ENCODE measurements around the gene ZNF771.
A peak's percentile ranks its signal among the peaks of the same experiment; 100 is the strongest.
"Not testable (repeated sequence)": the region's sequence is repeated elsewhere in the genome, so short reads cannot be mapped to it uniquely, and the experiment has no call there.

ZNF771 gene

DNA sequence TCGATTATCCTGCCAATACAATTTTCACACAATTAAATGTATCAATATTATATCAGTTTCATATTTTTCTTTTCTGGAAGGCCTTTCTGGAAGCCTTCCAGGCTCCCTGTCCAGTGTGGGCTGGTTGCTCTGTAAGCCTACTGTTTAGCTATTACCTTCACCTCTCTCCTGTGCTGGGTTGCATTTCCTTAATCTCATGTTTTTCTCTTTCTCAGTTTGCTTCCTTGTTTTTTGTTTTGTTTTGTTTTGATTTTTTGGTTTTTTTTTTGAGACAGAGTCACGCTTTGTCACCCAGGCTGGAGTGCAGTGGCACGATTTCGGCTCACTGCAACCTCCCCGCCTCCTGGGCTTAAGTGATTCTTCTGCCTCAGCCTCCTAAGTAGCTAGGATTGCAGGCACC, 31.4 kb downstream of the ZNF771 start:
- no peak for FAIRE-seq

DNA sequence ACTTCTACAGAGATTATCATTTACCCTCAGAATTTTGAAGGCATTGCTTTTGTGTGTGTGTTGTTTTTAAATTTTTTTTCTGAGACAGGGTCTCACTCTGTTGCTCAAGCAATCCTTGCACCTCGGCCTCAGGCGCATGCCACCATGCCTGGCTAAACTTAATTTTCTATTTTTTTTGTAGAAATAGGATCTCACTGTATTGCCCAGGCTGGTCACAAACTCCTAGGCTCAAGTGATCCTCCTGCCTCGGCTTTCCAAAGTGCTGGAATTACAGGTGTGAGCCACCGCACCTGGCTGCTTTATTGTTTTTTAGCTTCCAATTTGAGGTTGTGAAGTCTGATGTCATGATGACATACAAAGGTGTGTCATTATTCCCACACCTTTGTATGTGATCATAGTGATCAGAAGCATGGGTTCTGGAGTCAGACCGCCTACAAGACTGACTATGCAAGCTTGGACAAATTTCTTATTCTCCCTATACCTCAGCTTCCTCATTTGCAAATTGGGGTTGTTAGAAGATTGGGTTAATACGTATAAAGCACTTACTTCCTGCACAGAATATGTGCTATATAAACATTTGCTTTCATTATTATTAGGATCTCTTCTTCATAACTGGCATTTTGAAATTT, 32.4 kb downstream of the ZNF771 start:
- no peak for FAIRE-seq

DNA sequence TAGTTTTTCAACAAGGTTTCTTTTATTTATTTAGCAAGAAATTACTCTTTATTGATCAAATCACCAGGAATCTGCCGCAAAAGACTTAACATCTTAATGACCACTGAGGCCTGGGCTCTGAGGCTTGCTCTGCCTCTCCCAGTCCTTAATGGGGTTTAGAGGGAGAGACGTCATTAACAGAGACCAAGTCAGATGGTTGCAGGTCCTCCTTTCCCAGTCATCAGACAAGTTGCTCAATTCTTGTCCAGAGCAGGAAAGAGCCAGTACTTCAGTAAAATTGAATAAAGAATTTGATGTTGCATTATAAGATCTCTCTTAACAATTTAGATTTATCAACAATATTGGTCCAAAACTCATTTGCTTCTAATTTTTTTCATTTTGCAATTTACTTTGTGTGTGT, 36.2 kb downstream of the ZNF771 start:
- no peak for FAIRE-seq

DNA sequence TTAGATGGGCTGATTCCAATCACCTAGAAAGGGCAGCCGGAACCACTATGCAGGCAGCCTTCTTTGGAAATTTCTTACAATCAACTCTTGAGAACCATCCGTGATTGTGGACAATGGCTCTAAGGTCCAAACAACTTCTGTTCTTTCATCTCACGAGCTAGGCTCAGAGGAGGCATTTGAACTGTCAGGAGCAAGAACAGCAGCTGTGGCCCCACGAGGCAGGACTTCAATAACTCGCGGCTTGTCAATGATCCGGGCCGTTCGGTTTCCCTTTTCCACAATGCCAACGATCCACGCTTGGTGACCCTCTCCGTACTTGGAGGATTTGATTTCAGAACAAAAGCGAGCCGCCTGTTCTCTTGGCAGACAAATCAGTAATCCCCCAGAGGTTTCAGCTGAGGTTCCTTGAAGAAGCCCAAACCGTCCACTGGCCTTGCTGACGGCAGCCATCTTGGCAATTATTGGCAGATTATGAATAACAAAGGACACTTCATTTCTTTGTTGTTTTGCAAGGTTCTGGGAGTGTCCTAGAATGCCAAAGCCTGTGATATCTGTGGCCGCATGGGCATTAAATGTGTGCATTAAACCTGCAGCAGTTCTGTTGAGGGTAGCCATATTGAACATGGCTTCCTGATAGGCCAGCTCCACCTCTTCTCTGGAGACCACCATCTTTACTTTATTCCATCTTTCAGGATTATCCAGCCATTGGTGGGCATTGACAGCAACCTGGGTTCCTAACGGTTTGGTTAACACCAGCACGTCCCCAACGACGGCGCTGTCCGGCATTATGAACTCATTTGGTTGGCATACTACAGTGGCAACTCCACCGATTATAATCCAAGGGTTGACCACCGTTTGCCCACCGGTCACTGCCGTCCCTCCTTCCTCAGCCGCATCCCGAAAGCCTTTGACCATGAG, 37.1 kb downstream of the ZNF771 start:
- no peak for FAIRE-seq

DNA sequence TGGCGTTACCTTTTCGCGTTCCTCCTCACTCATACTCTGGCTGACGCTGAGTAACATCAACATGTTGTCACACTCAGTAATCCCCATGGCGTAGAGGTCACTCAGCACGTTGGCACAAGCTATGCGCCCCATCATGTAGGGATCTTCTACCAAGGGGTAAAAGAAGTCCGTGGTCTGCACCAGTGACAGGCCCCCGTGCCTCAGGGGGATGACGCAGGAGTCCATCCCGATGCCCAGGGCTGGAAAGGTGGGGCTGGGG, 37.7 kb downstream of the ZNF771 start:
- FAIRE-seq = no peak

DNA sequence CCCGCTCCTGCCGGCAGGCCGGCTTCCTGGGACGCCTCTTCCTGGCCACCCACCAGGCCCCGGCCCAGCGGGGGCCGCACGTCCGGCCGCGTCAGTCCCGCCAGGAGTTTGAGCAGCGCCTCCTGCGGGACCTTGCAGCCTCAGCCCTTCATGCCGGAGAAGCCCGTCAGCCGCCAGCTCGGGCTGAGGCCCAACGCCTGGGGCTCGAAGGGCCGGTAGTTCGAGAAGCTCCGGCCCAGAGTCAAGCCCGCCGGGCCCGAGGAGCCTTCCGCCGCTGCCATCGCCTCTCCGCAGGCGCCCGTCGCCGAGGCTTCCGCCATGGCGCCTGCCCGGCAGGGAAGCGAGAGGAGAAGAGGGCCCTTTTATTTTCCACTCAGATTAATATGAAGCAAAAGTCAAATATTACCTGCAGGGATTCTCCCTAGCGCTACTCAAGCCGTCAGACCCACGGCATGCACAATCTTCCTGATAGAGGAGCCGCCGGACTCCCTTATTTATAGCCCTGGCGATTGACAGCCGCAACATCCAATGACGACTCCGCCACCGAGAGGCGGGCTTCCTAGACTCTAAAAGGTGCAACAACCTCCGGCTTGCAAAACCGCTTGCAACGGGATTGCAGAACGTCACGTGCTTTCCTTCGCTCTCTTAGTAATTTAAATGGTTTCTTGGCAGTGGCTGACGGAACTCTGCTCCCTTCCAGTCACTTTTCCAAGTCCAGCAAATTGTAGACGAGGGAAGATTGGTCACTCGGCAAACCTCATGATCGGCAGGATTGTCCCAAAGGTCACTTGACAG, 38.2 kb downstream of the ZNF771 start, which contains the start of gene SEPHS2:
Gene SEPHS2 (minus strand): TSS at position 467 of the 795 bp plus-strand sequence. CDS start 147 bp downstream, at position 320.
- FAIRE-seq = peak; percentile 70

DNA sequence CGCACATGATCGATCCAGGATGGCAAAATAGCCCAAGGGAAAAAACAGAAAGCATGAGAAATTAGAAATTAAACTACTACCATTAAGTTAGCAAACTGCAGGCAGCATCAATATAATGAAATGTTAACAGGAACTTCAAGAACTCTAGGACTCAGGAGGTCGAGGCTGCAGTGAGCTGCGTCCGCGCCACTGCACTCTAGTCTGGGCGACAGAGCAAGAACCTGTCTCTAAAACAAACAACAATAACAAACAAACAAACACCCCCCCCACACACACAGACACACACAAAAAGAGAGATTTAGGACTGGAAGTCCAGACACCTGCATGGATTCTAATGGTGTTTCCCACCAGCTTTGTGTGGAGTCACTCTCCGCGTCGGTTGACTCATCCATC, 38.8 kb downstream of the ZNF771 start:
- FAIRE-seq = no peak

DNA sequence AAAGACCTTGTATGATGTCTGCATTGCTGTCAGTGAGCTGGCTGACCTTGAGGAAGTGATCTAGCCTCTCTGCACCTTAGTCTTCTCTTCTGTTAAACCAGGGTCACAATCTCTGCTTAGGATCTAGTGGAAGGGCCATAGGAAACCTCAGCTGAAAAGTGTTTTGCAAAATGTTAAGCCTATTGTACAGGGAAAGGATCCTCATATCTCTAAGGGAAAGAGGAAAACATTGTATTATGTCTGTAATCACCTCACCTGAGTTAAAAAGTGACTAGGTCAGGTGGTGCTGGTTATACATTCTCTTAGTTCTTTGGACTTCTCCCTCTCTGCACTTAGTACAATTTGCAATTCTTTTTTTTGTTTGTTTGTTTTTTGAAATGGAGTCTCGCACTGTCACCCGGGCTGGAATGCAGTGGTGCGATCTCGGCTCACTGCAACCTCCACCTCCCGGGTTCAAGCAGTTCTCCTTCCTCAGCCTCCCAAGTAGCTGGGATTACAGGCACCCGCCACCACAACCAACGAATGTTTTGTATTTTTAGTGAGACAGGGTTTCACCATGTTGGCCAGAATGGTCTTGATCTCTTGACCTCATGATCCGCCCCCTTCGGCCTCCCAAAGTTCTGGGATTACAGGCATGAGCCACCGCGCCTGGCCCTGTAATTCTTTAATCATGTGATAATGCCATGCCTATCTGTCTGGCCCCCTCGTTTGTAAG, 40.3 kb downstream of the ZNF771 start:
- no peak for FAIRE-seq

DNA sequence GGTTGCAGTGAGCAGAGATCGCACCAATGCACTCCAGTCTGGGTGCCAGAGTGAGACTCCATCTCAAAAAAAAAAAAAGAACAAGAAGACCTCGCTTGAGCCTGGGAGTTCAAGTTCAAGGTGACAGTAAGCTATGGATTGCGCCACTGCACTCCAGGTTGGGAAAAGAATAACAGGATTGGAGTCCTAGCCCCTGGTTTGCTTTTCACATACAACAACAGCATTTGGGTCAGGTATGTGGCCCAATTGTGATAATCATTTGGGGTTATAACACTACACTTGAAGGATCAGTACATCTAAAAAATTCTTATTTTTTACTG, 41.7 kb downstream of the ZNF771 start:
- no peak for FAIRE-seq

DNA sequence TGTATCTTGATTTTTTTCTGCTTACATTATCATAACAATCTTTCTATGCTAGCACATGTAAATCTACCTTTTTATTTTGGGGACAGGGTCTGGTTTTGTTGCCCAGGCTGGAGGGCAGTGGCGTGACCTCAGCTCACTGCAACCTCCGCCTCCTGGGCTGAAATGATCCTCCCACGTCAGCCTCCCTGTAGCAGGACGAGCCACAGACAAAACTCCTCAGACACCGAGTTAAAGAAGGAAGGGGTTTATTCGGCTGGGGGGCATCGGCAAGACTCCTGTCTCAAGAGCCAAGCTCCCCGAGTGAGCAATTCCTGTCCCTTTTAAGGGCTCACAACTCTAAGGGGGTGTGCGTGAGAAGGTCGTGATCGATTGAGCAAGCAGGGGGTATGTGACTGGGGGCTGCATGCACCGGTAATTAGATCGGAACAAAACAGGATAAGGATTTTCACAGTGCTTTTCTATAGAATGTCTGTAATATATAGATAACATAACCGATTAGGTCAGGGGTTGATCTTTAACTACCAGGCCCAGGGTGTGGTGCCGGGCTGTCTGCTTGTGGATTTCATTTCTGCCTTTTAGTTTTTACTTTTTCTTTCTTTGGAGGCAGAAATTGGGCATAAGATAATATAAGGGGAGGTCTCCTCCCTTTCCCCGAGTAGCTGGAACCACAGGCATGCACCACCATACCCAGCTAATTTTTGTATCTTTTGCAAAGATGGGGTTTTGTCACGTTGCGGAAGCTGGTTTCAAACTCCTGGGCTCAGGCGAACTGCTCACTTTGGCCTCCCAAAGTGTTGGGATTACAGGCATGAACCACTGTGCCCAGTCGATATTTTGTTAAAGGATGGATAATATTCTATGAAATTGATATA, 45.5 kb downstream of the ZNF771 start:
- FAIRE-seq = not testable (repeated sequence)

DNA sequence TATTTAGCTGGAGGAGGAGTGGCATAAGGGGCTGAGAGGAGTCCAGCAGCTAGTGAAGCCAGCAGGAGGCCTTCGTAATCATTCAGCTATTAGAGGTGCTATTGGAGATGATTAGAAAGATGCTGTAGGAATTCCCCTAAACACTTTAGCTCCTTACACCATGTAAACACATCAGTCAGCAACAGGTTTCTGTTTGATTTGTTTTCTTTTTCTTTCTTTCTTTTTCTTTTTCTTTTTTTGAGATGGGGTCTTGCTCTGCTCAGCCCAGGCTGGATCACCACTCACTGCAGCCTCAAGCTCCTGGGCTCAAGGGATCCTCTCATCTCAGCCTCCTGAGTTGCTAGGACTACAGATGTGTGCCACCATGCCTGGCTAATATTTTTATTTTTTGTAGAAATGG, 48.9 kb downstream of the ZNF771 start:
- FAIRE-seq = no peak

DNA sequence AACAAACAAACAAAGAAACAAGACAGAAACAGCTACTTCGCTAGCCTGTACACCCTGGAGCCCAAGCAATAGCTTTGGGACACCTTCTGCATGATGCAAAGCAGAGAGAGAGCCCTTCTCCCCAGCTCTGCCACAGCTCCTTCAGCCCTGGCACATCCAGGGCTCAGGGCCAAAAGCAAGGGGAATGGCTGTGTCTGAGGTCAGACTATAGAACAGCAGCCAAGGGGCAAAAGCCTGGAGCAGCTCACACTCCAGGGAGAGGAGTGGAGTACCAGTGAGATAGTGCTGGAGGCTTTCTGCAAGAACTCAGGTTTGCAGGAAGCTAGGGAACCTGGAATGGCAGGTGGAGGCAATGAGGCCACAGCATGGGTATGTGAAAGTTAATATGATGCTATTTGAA, 49.9 kb downstream of the ZNF771 start:
- FAIRE-seq = no peak

DNA sequence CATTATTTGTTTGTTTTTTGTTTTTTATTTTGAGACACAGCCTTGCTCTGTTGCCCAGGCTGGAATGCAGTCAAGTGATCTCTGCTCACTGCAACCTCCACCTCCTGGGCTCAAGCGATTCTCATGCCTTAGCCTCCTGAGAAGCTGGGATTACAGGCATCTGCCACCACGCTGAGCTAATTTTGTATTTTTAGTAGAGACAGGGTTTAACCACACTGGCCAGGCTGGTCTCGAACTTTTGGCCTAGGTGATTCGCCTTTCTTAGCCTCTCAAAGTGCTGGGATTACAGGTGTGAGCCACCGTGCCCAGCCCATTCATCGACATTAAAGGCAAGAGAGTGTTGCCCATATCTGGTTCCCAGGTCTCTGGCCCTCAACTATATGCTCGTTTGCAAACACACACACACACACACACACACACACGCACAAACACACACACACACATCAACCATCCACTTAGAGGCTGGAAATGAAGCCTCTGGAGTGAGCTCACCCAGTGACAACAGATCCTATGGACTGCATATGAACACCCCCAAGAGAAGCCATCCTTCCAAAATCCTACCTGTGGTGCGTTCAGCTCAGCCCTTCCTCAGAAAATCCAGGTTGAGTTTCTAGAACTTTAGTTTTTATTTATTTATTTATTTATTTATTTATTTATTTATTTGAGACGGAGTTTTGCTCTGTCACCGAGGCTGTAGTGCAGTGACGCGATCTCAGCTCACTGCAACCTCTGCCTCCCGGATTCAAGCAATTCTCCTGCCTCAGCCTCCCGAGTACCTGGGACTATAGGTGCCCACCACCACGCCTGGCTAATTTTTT, 50.5 kb downstream of the ZNF771 start:
- FAIRE-seq = no peak

DNA sequence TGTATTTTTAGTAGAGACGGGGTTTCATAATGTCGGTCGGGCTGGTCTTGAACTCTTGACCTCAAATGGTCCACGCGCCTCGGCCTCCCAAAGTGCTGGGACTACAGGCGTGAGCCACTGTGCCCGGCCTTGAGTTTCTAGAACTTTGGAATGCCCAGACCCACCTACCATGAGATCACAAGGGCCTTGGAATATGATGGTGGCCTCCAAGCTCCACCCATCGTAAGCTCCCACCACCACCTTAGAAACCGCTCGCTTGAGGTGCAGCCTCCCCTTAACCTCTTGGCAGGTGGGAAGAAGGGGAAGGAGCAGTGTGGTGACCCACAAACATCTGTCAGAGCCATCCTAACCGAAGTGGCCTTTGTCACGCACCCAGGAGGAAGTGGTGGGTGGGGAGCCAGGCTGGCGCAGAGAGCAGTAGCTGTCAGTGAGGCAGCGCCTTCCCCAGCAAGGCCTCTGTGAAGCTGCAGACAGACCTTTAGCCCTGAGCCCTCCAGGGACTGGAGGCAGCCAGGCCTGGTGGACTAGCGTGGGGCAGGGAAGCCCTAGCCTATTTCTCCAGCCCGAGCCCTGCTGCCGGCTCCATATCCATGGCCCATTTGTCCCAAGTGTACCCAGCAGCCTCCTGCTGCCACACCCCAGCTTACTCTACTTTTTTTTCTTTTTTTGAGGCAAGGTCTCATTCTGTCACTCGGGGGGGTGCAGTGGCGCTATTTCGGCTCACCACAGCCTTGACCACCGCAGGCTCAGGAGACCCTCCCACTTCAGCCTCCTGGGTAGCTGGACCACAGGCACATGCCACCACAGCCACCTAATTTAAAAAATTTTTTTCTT, 51.4 kb downstream of the ZNF771 start:
- no peak for FAIRE-seq

DNA sequence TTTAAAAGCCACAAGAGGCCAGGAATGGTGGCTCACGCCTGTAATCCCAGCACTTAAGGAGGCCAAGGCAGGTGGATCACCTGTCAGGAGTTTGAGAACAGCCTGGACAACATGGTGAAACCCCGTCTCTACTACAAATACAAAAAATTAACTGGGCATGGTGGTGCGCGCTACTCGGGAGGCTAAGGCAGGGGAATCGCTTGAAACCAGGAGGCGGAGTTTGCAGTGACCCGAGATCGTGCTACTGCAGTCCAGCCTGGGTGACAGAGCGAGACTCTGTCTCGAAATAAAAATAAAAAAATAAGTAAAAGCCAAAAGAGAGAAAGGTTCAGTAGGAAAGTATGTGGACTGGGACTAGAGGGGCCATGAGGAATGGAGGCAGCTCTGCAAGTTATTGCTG, 52.0 kb downstream of the ZNF771 start:
- FAIRE-seq = no peak

DNA sequence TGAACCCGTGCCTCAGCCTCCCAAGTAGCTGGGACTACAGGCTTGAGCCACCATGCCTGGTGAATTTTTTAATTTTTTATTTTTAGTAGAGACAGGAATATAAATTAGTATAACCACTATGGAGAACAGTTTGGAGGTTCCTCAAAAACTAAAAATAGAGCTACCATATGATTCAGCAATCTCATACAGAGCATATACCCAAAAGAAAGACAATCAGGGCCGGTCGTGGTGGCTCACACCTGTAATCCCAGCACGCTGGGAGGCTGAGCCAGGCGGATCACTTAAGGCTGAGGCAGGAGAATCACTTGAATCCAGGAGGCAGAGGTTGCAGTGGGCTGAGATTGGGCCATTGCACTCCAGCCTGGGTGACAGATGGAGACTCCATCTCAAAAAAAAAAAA, 54.0 kb downstream of the ZNF771 start:
- FAIRE-seq = not testable (repeated sequence)

DNA sequence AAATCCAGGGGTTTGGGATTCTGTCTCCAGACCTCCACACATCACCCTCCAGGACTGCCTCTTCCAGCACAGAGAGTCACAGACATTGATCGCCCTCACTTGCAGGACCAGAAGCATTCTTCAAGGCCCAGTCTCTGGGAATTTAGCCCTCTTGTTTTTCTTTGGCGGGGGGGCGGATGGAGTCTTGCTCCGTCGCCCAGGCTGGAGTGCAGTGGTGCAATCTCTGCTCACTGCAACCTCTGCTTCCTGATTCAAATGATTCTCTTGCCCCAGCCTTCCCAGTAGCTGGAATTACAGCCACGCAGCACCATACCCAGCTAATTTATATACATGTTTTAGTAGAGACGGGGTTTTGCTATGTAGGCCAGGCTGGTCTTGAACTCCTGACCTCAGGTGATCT, 56.7 kb downstream of the ZNF771 start:
- no peak for FAIRE-seq

Measured in G401.6 (cell line).